Fibroblast of skin of scalp (primary cell): ENCODE data around the gene PROM1.

Experiments
- DNase-seq: peaks from one replicate; pipeline ENCODE4 v3.0.0-alpha.2; 2013

Gene PROM1

DNA sequence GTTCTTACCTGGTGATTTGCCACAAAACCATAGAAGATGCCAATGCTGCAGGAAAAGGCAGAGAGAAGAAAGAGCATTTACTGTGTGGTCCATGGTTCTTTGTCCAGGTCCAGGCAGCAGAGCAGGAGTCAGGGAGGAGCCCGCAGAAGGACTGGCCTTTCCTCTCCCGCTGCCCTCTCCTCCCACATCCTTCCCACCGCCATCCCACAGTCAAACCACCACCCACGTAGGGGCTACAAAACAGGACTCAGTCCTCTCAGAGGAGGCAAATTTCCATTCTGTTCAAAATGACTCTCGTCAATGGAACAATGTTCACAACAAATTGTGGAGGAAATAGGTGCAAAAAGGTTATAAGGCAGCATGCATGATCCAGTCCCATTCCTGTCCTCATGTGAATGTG is 58.6 kb downstream of the PROM1 start:
- DNase-seq, result no peak

DNA sequence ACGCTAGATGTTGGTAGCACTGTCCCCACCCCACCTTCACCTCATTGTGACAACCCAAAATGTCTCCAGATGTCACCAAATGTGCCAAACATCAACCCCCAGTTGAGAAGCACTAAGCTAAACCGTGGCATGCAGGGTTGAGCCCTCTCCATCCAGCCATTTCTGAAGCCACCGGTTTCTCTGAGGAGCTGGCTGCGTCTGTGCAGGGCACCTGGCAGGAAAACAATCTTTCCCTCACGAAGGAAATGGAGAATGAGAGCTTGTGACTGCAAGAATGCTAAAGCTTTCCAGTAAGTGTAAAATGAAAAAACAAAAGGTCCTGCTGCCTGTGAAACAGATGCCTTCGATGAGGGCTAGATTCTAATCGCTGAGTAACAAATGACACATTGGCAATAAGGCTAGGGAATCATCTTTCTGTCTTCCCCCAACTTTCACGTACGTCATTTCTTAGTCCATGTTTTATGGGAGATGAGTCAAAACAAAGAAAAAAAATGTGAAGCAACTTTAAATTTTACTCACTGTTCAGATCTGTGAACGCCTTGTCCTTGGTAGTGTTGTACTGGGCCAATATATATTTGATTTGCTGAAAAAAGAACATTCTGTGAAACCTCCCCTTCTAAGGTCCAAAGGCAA is 59.9 kb downstream of the PROM1 start:
- DNase-seq, result peak; percentile 13

DNA sequence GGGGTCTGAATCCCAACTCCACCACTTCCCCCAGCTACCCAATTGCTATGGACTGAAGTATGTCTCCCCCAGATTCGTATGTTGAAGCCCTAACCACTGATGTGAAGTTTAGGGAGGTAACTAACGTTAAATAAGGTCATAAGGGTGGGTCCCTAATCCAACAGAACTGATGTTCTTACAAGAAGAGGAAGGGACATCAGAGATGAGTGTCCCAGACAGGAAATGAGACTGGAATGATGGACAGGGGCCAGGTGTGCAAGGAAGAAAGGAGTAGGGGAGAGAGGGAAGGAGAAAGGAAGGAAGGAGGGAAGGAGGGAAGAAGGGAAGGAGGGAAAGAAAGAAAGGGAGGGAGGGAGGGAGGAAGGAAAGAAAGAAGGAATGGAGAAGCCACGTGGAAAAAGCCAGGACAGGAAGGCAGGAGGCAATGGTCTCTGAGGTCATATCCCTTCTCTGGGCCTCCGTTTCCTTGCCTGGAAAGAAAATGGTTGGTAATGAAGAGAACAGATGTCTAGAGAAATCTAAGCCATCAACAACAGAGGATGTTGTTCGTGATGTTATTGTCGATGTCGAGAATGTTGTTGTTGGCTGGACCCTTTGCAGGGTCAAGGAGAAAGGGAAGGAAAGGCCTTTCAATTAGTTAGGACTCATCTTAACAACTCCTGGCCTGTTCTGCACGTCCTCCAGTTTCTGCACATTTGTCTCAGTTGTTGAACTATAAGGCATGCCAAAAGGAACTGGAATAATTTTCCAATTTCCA is 61.8 kb downstream of the PROM1 start:
- no peak for DNase-seq

DNA sequence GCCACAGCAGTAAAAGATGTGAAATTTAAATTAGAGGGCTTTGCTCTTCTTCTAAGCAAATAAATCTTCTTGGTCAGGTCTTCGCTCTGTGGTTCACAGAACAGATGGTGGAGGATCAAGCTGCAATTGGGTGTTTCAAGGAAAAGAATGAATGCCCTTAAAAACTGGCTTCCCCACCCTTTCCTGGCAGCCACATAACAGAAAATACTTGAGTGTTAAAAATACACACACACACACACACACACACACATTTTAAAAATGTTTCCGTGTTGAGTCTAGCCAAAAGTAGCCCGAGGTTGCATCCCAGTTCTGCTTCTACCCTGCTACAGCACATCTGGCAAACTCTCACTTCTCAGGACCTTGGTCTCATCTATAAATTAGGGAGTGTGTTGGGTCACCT is 64.2 kb downstream of the PROM1 start:
- DNase-seq, result peak; percentile 8

DNA sequence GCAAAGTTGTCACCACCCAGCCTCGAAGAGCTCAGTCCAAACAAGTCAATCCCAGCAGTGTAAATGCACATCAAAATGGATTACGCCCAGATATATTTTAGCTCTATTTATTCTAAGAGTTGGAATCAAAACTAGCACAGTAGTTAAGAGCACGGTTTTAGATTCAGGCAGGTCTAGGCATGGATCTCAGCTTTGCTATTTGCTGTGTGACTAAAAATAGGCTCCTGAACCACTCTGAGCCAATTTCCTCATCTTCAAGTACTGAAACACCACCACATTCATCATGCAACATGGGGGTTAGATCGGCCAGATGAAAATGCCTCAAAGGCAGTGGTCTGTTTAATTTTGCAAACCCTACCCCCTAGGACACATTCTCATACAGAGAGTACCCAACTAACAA is 65.0 kb downstream of the PROM1 start:
- no peak for DNase-seq

DNA sequence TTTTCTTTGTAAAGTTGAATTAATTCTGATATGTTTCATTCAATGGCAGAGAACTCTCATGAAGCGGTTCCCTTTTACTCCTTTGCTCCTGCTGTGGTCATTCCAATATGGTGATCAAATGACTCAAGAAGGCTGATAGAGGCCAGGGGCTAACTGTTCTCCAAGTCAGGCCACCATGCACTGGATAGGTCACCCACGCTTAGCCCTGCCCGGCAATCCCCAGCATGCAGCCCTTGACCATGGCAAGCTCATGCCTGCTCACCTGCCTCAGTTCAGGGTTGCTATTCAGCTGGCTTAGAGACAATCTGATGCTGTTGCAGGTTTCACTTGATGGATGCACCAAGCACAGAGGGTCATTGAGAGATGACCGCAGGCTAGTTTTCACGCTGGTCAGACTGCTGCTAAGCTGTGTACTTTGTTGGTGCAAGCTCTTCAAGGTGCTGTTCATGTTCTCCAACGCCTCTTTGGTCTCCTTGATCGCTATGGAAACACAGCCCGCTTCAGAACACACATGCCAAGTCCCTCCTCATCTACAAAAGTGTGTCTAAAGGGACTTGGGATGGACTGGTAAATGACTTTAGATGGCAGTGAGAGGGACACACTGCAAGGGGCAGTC is 65.7 kb downstream of the PROM1 start:
- no peak for DNase-seq

DNA sequence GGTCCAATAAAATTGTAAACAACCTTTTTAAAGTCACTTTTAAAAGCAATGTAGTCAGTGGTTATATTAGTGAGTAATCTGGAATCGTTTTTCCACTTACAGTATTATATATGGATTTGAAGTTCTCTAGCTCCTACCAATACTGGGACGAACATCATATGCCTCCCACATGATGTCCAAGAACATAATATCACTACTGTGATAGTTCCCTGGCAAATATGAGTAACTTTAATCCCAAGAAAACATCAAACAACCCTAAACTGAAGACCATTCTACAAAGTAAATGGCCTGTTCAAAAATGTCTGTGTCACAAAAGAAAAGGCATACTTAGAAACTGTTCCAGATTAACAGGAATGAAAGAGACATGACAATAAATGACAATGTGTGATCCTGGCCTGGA is 67.3 kb downstream of the PROM1 start:
- DNase-seq, result no peak

DNA sequence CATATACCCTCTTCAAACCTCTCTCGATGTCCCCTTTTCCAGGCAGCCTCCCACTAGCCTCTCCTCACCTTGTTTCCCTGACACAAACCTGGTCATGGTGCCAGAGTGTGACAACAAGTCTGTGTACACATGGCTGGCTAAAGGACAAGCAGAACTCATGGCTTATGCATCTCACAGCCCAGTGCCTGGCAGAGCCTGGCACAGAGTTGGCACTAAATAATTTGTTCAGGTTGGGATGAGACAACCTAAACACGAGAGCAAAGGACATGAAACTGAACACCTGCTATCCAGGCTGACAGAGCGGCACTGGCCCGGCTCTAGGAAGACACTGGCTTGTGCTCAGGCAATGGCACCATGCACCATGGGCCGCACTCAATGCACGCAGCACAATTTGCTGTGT is 72.7 kb downstream of the PROM1 start:
- no peak for DNase-seq

DNA sequence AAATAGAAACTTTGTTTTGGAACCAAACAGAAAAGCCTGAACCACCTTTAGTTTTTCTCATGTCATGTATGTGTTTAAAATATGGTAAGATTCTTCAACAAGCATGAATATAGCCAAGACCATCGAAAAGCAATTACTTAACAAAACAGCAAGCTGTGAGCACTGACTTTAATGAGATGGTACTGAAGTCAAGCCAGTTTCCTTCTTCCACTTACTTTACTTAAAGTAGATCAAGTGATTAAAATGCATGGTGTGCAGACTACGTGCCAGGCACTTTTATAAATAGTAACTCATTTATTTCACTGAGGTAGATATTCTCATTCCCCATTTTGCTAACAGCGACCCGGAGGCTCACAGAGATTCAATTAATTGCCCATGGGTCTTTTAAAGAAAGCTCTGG is 74.7 kb downstream of the PROM1 start:
- no peak for DNase-seq

DNA sequence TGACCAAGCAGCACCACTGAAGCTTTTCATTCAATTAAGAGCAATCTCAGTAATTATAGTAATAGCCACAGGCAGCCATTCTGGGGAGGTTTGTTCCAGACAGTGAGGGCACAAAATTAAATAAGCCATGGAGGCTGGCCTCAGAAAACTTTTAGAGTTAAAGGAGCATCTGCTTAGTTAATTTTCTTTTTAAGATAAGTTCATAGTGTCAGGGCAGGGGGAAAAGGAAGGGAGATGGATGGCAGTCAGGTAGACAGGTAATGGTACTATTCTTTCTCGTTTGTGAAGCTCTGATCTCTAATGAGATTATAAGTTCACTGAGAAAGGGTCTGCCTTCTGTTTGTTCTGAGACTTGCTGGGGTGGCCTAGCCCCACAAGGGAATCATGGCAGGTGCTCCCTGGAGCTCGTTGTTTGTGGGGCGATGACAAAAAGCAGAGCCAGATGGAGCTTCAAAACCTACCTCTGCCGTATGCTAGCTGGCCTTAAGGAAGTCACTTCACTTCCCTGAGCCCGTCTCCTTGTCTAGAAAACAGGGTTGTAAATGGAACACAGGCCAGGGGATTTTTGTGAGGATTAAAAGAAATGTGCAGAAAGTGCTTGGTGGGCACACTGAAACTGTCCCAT is 76.2 kb downstream of the PROM1 start:
- DNase-seq, result no peak

DNA sequence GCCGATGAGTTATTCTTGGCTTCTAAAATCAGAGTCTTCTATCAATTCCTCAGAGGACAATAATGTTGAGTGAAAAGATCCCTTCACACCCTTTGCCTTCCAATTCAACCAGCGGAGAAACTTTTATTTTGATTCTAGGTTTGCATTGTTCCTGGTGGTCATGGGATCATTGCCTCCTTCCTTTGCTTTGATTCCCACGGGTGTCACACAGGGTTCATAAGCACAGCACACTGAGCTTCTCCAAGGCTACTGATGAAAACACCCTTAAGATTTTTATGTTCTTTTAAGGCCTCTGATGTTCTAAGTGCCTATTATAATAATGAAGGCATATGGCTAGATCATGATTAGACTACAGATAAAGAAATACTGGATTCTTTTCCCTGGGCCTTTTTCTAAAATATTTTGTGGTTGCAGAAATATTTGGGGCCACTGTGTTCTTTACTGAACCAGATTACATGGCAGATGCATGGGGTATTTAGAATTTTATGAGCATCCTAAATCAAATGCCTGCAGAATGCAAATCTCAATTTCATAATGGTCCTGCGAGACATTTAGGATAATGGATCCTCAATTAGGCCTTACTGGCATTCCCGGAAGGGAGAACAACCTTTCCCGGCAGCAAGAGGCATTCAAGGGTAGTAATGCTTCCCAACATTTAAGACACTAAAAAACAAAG is 76.9 kb downstream of the PROM1 start:
- DNase-seq, result no peak

DNA sequence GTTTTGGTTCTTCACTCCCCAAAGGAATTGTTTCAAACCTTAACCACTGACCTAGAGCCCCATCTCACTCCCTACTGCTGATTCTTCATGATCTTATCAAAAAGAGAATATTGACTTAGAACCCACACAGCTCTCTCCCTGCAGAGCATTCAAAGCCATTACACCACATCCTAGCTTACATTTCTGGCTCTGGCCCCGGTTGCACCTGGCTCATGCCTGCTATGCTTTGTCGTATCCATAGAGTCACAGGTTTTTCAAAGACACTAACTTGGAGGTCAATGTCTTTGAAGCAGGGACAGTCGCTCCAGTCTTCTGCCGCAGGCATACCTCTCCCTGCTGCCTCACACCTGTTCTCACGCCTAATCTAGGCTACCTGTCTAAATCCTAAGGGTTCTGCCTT is 78.1 kb downstream of the PROM1 start:
- DNase-seq, result no peak

DNA sequence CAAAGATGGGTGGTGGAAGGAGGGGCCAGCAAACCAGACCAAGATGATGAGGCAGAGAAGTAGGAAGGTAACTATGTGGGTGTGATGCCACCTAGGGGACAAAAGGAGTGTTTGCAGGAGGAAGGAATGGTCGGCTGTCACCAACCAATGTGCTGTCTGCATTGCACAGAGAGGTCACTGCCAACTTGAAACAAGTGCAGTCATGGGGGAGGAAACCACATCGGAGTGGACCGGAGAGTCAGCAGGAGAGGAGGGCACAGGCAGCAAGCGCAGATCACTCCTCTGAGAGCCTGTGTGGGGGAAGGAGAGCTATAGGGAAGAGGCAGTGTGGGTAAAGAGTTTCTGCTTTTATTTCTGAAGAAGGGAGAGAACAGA is 82.4 kb downstream of the PROM1 start:
- DNase-seq, result peak; percentile 74

DNA sequence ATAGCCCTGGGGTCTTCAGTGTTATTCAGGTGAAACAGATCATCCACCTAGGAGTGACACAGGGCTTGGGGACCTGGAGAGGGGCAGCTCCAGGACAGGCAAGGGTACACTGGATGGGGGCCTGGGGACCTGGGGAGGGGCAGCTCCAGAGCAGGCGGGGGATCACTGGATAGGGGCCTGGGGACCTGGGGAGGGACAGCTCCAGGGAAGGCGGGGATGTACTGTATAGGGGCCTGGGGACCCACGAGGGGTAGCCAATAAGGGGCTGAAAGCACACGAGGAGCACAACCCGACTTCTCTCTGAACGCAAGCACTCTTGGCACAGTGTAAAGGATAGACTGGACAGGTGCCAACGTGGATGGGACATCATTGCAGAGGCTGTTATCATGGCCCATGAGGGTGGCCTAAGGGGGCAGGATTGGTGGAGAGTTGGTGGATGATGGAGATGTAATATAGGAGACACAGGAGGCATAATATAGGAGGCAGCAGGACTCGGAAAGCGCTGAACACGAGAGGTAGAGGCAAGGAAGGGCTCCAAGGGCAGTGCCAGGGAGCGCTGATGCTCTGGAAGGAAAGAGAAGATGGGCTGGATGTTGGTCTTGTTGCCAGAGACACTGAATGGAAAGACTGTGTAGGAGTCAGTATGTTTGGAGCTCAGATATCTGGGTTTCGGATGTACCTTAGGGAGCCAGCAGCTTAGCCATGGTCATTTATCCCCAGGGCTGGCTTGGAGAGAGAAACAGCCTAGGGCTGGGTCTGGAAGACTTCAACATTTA is 82.9 kb downstream of the PROM1 start:
- no peak for DNase-seq

DNA sequence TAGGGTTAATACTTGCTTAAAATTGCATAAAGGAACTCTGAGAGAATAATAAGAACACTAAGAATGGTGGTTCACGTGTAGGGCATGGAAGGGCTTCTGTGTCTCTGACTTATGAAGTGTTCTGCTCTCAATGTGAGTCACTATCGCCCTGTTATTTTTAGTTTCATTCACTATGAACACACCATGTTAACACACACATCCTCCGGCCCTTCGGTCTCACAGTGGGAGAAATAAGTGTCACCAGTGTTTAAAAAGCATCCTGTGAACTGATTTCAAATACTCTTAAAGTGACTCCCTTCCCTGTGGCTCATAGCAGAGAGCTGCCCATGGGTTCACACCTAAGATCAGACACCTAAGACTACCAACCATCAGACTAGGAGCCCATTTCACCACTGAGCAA is 87.0 kb downstream of the PROM1 start:
- DNase-seq, result no peak

DNA sequence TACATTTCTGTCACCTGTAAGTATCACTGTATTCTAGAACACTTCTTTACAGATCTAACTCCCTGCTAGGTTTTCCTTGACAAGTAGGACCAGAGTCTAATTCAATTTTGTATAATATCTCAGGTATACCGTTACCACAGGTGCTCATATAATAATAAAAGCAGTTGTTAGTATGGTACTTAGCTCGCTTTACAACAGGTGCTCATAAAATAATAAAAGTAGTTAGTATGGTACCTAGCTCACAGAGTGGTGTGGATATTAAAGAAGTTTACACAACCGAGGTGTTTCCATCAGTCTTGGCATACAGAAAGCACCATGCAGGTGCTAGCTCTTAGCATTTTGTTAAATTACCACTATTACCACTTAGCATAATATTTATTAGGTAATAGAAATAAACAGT is 88.0 kb downstream of the PROM1 start:
- no peak for DNase-seq

DNA sequence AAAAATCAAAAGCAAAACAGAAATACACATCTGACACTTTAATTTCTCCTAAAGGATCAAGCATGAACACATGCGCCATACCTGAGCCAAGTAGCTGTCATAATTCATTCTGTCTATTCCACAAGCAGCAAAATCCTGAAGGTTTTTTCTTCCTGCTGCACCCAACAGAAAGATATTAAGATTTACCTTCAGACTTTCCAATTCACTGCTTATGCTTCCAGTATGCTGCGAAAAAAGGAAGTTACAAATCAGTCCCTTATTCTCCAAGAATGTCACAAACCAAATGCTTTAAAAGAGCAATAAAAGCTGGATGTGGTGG is 91.7 kb downstream of the PROM1 start:
- no peak for DNase-seq

DNA sequence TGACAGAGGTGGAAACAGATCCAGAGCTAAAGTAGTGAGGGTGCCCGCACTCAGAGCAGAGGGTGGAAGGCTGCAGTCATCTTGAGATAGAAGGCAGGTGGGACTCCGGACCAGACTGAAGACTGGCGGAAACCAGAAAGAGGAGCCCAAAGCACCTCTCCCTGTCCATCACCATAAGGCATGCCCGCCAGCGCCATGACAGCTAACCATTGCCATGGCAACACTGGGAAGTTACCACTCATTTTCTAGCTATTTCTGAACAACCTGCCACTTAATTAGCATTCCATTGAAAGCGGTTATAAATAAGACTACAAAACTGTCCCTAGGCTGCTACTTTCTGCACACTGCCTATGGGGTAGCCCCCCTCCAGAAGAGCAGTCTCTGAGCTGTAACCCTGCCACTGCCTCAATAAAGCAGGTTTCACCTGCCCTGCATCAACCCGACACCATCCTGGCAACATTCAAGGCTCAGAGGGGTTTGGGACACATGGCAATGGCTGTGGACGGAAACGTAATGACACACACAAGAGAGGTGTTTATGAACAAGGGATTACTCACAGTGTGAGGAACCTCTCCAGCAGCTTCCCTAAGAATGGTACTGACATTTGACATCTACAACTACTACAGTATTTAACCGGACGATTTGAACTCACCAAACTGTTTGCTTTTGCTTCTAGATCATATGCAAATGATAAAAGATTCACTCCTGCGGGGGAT is 93.1 kb downstream of the PROM1 start:
- DNase-seq, result no peak

DNA sequence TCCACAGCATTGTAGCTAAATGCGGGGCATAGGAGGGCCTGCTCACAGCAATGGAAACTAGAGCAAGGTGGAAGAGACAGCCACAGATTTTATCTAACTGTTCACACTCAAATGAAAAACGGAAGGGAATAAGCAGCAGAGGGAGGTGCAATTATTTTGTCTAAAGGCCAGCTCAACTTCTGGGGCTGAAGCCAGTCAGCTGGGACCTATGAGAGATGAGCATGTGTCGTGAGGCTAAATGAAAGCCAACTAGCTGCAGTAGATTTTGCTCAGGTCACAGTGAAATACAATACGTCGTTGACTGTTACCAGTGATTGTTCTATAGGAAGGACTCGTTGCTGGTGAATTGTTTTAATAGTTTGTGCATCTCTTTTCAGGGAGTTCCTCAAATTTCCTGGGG is 94.4 kb downstream of the PROM1 start:
- no peak for DNase-seq

DNA sequence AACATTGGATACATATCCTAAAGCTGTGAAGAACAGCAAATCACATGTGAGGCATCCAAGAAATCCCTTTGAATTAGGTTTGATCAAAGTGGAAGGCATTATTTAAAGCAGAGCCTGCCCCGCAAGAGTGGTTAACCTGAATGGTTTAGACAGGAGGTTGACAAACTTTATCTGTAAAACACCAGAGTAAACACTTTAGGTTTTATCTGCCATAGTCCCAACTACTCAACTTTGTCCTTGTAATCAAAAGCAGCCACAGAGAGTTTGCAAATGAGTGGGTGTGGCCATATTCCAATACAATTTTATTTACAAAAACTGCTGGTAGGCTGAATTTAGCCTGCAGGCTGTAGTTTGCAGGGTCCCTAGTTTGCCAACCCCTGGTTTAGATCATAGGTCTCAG is 95.6 kb downstream of the PROM1 start:
- no peak for DNase-seq

DNA sequence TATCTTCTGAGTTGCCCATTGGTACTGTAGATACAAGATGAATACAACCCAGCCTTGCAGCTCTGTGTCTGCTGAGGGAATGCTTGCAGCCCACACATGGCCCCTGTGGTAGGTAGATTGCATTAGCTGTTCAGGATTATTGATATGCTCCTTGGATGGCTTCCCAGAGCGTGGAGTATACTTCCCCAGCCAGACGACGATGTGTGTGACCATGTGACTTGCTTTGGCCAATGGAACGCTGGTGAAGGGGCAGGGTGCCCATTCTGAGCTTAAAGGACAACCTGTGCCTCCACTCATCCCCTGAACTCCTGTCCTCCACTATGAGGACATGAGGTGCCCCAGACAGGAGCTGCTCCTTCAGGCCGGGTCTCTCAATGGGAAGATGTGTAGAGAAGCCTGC is 96.9 kb downstream of the PROM1 start:
- DNase-seq, result no peak

DNA sequence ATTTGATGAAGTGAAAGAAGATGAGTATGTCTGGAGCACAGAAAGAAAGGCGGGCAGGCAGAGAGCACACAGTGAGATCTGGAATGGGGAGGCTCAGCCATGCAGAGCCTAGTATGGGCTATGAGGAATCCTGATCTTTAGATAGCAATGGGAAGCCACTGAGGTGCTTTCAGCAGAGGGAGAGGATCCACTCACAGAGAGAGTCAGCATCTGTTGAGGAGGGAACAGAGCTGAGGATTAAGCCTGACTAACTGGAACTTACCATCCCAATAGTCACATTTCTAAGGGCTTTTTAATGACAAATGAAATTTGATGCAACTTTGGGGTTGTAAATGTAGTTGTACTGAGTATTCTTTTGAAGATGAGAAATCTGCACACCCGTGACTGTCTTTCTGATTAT is 100.2 kb downstream of the PROM1 start:
- DNase-seq, result no peak
